Neural progenitor cell (in vitro differentiated cells): ENCODE measurements around the gene PRM2. TPM values are rescaled to one million over a fixed set of nuclear protein-coding genes. Genes with fewer than 3 reads are reported as not detected.

Experiments
- DNase-seq: peaks from one replicate; pipeline ENCODE4 v3.0.0-alpha.2; 2016; ENCODE audit warnings: low spot score
- H2AFZ ChIP-seq: fragments of 200-600 bp; sonication (generic); replicated peaks from 2 replicates; pipeline ENCODE4 v1.6.1; 2016; ENCODE audit warnings: antibody characterized with exemption
- H3F3A ChIP-seq: fragments of 200-600 bp; sonication (generic); 2 replicates; pipeline ENCODE4 v1.6.1; 2016; ENCODE audit warnings: antibody characterized with exemption, low read depth
- H3K27ac ChIP-seq: fragments of 200-600 bp; sonication (generic); 2 replicates; pipeline ENCODE4 v1.5.1; 2016; ENCODE audit warnings: mild to moderate bottlenecking
- H3K27me3 ChIP-seq: fragments of 200-600 bp; sonication (generic); 2 replicates; pipeline ENCODE4 v1.6.1; 2016; ENCODE audit warnings: mild to moderate bottlenecking, moderate library complexity
- H3K36me3 ChIP-seq: fragments of 200-600 bp; sonication (generic); 2 replicates; pipeline ENCODE4 v1.5.1; 2016
- H3K4me1 ChIP-seq: fragments of 200-600 bp; sonication (generic); 2 replicates; pipeline ENCODE4 v1.6.1; 2016; ENCODE audit warnings: mixed run types
- H3K4me2 ChIP-seq: fragments of 200-600 bp; sonication (generic); 2 replicates; pipeline ENCODE4 v1.6.1; 2016
- H3K4me3 ChIP-seq: fragments of 200-600 bp; sonication (generic); 2 replicates; pipeline ENCODE4 v1.5.1; 2016
- H3K79me2 ChIP-seq: fragments of 200-600 bp; sonication (generic); 2 replicates; pipeline ENCODE4 v1.6.1; 2016; ENCODE audit warnings: low read depth
- H3K9ac ChIP-seq: fragments of 200-600 bp; sonication (generic); 2 replicates; pipeline ENCODE4 v1.6.1; 2016
- H3K9me3 ChIP-seq: fragments of 200-600 bp; sonication (generic); 2 replicates; pipeline ENCODE4 v1.5.1; 2016; ENCODE audit warnings: low read depth
- H4K20me1 ChIP-seq: fragments of 200-600 bp; sonication (generic); 2 replicates; pipeline ENCODE4 v1.6.1; 2016; ENCODE audit warnings: low read depth
- H3K27ac Mint-ChIP-seq: 3 replicates; pipeline ENCODE4 v1.8.0; 2021; ENCODE audit warnings: mixed read lengths
- H3K27me3 Mint-ChIP-seq: 2 replicates; pipeline ENCODE4 v1.8.0; 2022; ENCODE audit warnings: low read depth, mild to moderate bottlenecking, inconsistent platforms, moderate library complexity, mixed read lengths; ENCODE audit not compliant: insufficient read depth
- H3K36me3 Mint-ChIP-seq: 3 replicates; pipeline ENCODE4 v1.8.0; 2021; ENCODE audit warnings: mixed read lengths
- H3K4me1 Mint-ChIP-seq: 3 replicates; pipeline ENCODE4 v1.8.0; 2021; ENCODE audit warnings: mixed read lengths
- H3K4me3 Mint-ChIP-seq: 3 replicates; pipeline ENCODE4 v1.8.0; 2021; ENCODE audit warnings: mild to moderate bottlenecking, moderate library complexity, mixed read lengths
- H3K9me3 Mint-ChIP-seq: 3 replicates; pipeline ENCODE4 v1.8.0; 2020; ENCODE audit warnings: mixed read lengths
- CTCF ChIP-seq: fragments of 200-600 bp; sonication (generic); IDR thresholded peaks from 2 replicates; pipeline ENCODE4 v1.5.1; 2017; ENCODE audit warnings: antibody characterized with exemption, mild to moderate bottlenecking
- EZH2 ChIP-seq: fragments of 200-600 bp; sonication (generic); IDR thresholded peaks from 2 replicates; pipeline ENCODE4 v1.6.1; 2017; ENCODE audit warnings: antibody characterized with exemption, mild to moderate bottlenecking, moderate library complexity
- EZH2phosphoT487 ChIP-seq: fragments of 200-600 bp; sonication (generic); IDR thresholded peaks from 2 replicates; pipeline ENCODE4 v1.6.1; 2017; ENCODE audit warnings: antibody characterized with exemption
- total RNA-seq: library from RNA; depleted of rRNA; stranded (reverse); fragments of >200 nt; gene quantifications from 2 replicates; pipeline ENCODE4 v1.2.3, GENCODE V29; 2015; ENCODE audit warnings: low replicate concordance

The PRM2 gene
- total RNA-seq, 1 donor from 2014 or later = not detected

- peaks cover 22% of the 10 kb centered on the region for H3K4me1 Mint-ChIP-seq
- no peaks in the 10 kb centered on the region for H3K4me1 ChIP-seq
- H3K9me3 ChIP-seq = no peaks in the 10 kb centered on the region
- DNase-seq = no peak
- H3K4me3 ChIP-seq = no peak overlapping the region
- H3K36me3 ChIP-seq = no peaks in the 10 kb centered on the region
- no peaks in the 10 kb centered on the region for H3K27me3 ChIP-seq
- H3K4me2 ChIP-seq = no peak overlapping the region
- peaks cover 7% of the 10 kb centered on the region for H3K27me3 Mint-ChIP-seq
- H2AFZ ChIP-seq = peak overlapping the region; percentile 33
- no peaks in the 10 kb centered on the region for H3K9me3 Mint-ChIP-seq
- peak overlapping the region; percentile 97 for H3K27ac Mint-ChIP-seq
- no peak overlapping the region for H3K27ac ChIP-seq
- H3F3A ChIP-seq = no peaks in the 10 kb centered on the region
- peak overlapping the region; percentile 38 for H3K4me3 Mint-ChIP-seq
- H3K9ac ChIP-seq = no peak overlapping the region
- no peaks in the 10 kb centered on the region for H3K79me2 ChIP-seq
- TF ChIP-seq CTCF = no peak
- no peak for TF ChIP-seq EZH2
- TF ChIP-seq EZH2phosphoT487 = no peak
- H3K36me3 Mint-ChIP-seq = no peaks in the 10 kb centered on the region
- H4K20me1 ChIP-seq = no peaks in the 10 kb centered on the region
Observed at GRCh38 chr16:11273721-11274324, 2.5 kb downstream of the PRM2 start.

GRCh38 chr16:11272921-11273720 is 3.2 kb downstream of the PRM2 start, which contains the start of gene PRM3:
Gene PRM3, minus strand, starts transcription at chr16:11273629. Its CDS starts 34 bp downstream, at chr16:11273595.
- no peaks in the 10 kb centered on the region for H3K9me3 ChIP-seq
- H4K20me1 ChIP-seq = no peaks in the 10 kb centered on the region
- no peaks in the 10 kb centered on the region for H3K4me1 ChIP-seq
- no peak within 1 kb of the TSS for H3K27ac ChIP-seq
- H3K36me3 ChIP-seq = no peaks in the 10 kb centered on the region
- Mint-ChIP-seq H3K9me3 (no peaks in the 10 kb centered on the region), H3K27ac (peak within 1 kb of the TSS; percentile 97), H3K4me3 (peak within 1 kb of the TSS; percentile 38), H3K27me3 (peaks cover 7% of the 10 kb centered on the region), H3K36me3 (no peaks in the 10 kb centered on the region), H3K4me1 (peaks cover 22% of the 10 kb centered on the region)
- H3K4me2 ChIP-seq = no peak within 1 kb of the TSS
- no peaks in the 10 kb centered on the region for H3F3A ChIP-seq
- no peak within 1 kb of the TSS for H3K4me3 ChIP-seq
- H3K79me2 ChIP-seq = no peaks in the 10 kb centered on the region
- no peaks in the 10 kb centered on the region for H3K27me3 ChIP-seq
- TF ChIP-seq EZH2phosphoT487 (no peak), CTCF (no peak), EZH2 (no peak)
- DNase-seq = no peak
- no peak within 1 kb of the TSS for H3K9ac ChIP-seq
- H2AFZ ChIP-seq = peak within 1 kb of the TSS; percentile 33

GRCh38 chr16:11272484-11272883 is 3.8 kb downstream of the PRM2 start:
- H3K27me3 ChIP-seq = no peaks in the 10 kb centered on the region

More at GRCh38 chr16:11272484-11272883, 3.8 kb downstream of the PRM2 start:
- peak overlapping the region; percentile 21 for H3K27ac Mint-ChIP-seq
- Histone ChIP-seq H2AFZ (no peak overlapping the region), H3K9ac (no peak overlapping the region), H3K9me3 (no peaks in the 10 kb centered on the region), H3K4me3 (no peak overlapping the region), H3K36me3 (no peaks in the 10 kb centered on the region), H3K27ac (no peak overlapping the region), H4K20me1 (no peaks in the 10 kb centered on the region), H3F3A (no peaks in the 10 kb centered on the region), H3K4me2 (no peak overlapping the region), H3K4me1 (no peaks in the 10 kb centered on the region), H3K79me2 (no peaks in the 10 kb centered on the region)
- H3K27me3 Mint-ChIP-seq = peaks cover 7% of the 10 kb centered on the region
- H3K9me3 Mint-ChIP-seq = no peaks in the 10 kb centered on the region
- peaks cover 22% of the 10 kb centered on the region for H3K4me1 Mint-ChIP-seq
- DNase-seq = no peak
- TF ChIP-seq CTCF (no peak), EZH2 (no peak), EZH2phosphoT487 (no peak)
- no peaks in the 10 kb centered on the region for H3K36me3 Mint-ChIP-seq
- no peak overlapping the region for H3K4me3 Mint-ChIP-seq
